SK-N-SH (cell line): ENCODE results near the gene C5orf24. TPM values are rescaled to one million over a fixed set of nuclear protein-coding genes. Genes with fewer than 3 reads are reported as not detected.

ENCODE experiments used
- CTCF ChIA-PET: fragments of 300-600, 350-600 bp; formaldehyde crosslinking; extraction: SDS; loops from one replicate; lab custom pipeline; 2021; lab: Yijun Ruan, JAX
- POLR2A ChIA-PET: fragments of 350-600 bp; sonication (Branson Sonifier 250); formaldehyde crosslinking; extraction: SDS; loops from one replicate; lab custom pipeline; 2020; ENCODE audit warnings: antibody characterized with exemption, inconsistent platforms; lab: Yijun Ruan, JAX
- DNase-seq: peaks from one replicate; pipeline ENCODE4 v3.0.0; 2012
- H2AFZ ChIP-seq: fragments of 200-600 bp; sonication (generic); 2 replicates; pipeline ENCODE4 v1.8.1; 2016; ENCODE audit warnings: antibody characterized with exemption, mild to moderate bottlenecking, low read depth
- H3F3A ChIP-seq: fragments of 200-600 bp; sonication (generic); replicated peaks from 2 replicates; pipeline ENCODE3; 2016; ENCODE audit warnings: antibody characterized with exemption, mild to moderate bottlenecking; ENCODE audit not compliant: insufficient read depth
- H3K27ac ChIP-seq, 2 experiments: fragments of 200-500 bp in 1 of 2; fragments of 200-600 bp in 1 of 2; sonication (Bioruptor generic) in 1 of 2; sonication (generic), shearing (Covaris generic) in 1 of 2; 2 replicates each; pipeline versions ENCODE4 v1.5.1 to v1.6.1; 2014 to 2016; ENCODE audit warnings: low read depth in 2 of 2, inconsistent platforms in 1 of 2, low read length in 1 of 2, mild to moderate bottlenecking in 1 of 2, mixed read lengths in 1 of 2
- H3K27me3 ChIP-seq: fragments of 200-600 bp; sonication (generic), shearing (Covaris generic); 2 replicates; pipeline ENCODE4 v1.6.1; 2016; ENCODE audit warnings: mixed run types; ENCODE audit not compliant: insufficient read depth
- H3K36me3 ChIP-seq, 2 experiments: fragments of 200-500 bp in 1 of 2; fragments of 200-600 bp in 1 of 2; sonication (Bioruptor generic) in 1 of 2; sonication (generic) in 1 of 2; replicated peaks in 1 of 2; 2 replicates each; pipeline versions ENCODE3 to v1.5.1; 2014 to 2016; ENCODE audit warnings: low read length in 1 of 2, mild to moderate bottlenecking in 1 of 2; ENCODE audit not compliant: insufficient read depth in 2 of 2, control insufficient read depth in 1 of 2
- H3K4me1 ChIP-seq, 2 experiments: fragments of 200-500 bp in 1 of 2; fragments of 200-600 bp in 1 of 2; sonication (Bioruptor generic) in 1 of 2; sonication (generic), shearing (Covaris generic) in 1 of 2; 2 replicates each; pipeline versions ENCODE4 v1.5.1 to v1.6.1; 2014 to 2016; ENCODE audit warnings: low read depth in 1 of 2, low read length in 1 of 2, mixed run types in 1 of 2; ENCODE audit not compliant: insufficient read depth in 2 of 2, control insufficient read depth in 1 of 2
- H3K4me2 ChIP-seq: fragments of 200-600 bp; sonication (generic), shearing (Covaris generic); 2 replicates; pipeline ENCODE4 v1.6.1; 2017; ENCODE audit warnings: mixed run types
- H3K4me3 ChIP-seq, 2 experiments: fragments of 200-500 bp in 1 of 2; fragments of 200-600 bp in 1 of 2; sonication (Bioruptor generic) in 1 of 2; sonication (generic), shearing (Covaris generic) in 1 of 2; 2 replicates each; pipeline versions ENCODE4 v1.5.1 to v1.8.1; 2014 to 2016; ENCODE audit warnings: low read depth in 2 of 2, inconsistent platforms in 1 of 2, low read length in 1 of 2, mild to moderate bottlenecking in 1 of 2, mixed read lengths in 1 of 2, moderate library complexity in 1 of 2
- H3K79me2 ChIP-seq: fragments of 200-600 bp; sonication (generic); 2 replicates; pipeline ENCODE4 v1.8.1; 2017; ENCODE audit warnings: mild to moderate bottlenecking; ENCODE audit not compliant: insufficient read depth
- H3K9ac ChIP-seq: fragments of 200-600 bp; sonication (generic); 2 replicates; pipeline ENCODE4 v1.6.1; 2017; ENCODE audit warnings: mixed run types
- H3K9me2 ChIP-seq: fragments of 200-600 bp; sonication (generic); 2 replicates; pipeline ENCODE4 v1.6.1; 2017; ENCODE audit warnings: mixed run types
- H3K9me3 ChIP-seq: fragments of 200-600 bp; sonication (generic); 2 replicates; pipeline ENCODE4 v1.6.1; 2017; ENCODE audit warnings: mixed run types, mild to moderate bottlenecking, moderate library complexity
- H4K20me1 ChIP-seq: fragments of 200-600 bp; sonication (generic); 2 replicates; pipeline ENCODE4 v1.6.1; 2017; ENCODE audit warnings: mild to moderate bottlenecking, mixed run types; ENCODE audit not compliant: insufficient read depth
- CHD2 ChIP-seq: fragments of 150-350 bp; IDR thresholded peaks from 2 replicates; pipeline ENCODE4 v1.6.1; 2018; ENCODE audit warnings: low read length; ENCODE audit not compliant: partially characterized antibody
- EP300 ChIP-seq, 2 experiments: IDR thresholded peaks; 2 replicates each; pipeline versions ENCODE4 v1.4.0 to v1.6.1; 2012; ENCODE audit warnings: borderline replicate concordance in 1 of 2, low read depth in 1 of 2, low read length in 1 of 2
- FOSL2 ChIP-seq: IDR thresholded peaks from 2 replicates; pipeline ENCODE4 v1.4.0; 2012; ENCODE audit warnings: low read depth, mild to moderate bottlenecking, moderate library complexity, borderline replicate concordance
- FOXM1 ChIP-seq: IDR thresholded peaks from 2 replicates; pipeline ENCODE4 v1.4.0; 2012; ENCODE audit warnings: low read depth, mild to moderate bottlenecking
- GABPA ChIP-seq: IDR thresholded peaks from 2 replicates; pipeline ENCODE4 v1.4.0; 2012; ENCODE audit warnings: low read depth, mild to moderate bottlenecking
- GATA2 ChIP-seq: sonication (generic); formaldehyde crosslinking; IDR thresholded peaks from 2 replicates; pipeline ENCODE4 v1.5.0; 2020; ENCODE audit warnings: mild to moderate bottlenecking, missing genetic modification reagents
- MXI1 ChIP-seq: IDR thresholded peaks from 2 replicates; pipeline ENCODE4 v1.6.1; 2012; ENCODE audit warnings: mild to moderate bottlenecking, low read depth, low read length, improper control_type of control experiment
- NFIC ChIP-seq: IDR thresholded peaks from 2 replicates; pipeline ENCODE4 v1.4.0; 2012; ENCODE audit warnings: borderline replicate concordance
- NRF1 ChIP-seq: IDR thresholded peaks from 2 replicates; pipeline ENCODE4 v1.6.1; 2012; ENCODE audit warnings: low read depth, mild to moderate bottlenecking, low read length
- POLR2AphosphoS5 ChIP-seq: IDR thresholded peaks from 2 replicates; pipeline ENCODE4 v1.6.1; 2012; ENCODE audit warnings: low read depth, low read length
- RFX5 ChIP-seq: IDR thresholded peaks from 2 replicates; pipeline ENCODE4 v1.6.1; 2012; ENCODE audit warnings: mild to moderate bottlenecking, improper control_type of control experiment, low read length
- RXRA ChIP-seq: IDR thresholded peaks from 2 replicates; pipeline ENCODE4 v1.4.0; 2012; ENCODE audit warnings: low read depth, mild to moderate bottlenecking, borderline replicate concordance
- SIN3A ChIP-seq: IDR thresholded peaks from 2 replicates; pipeline ENCODE4 v1.6.1; 2012; ENCODE audit warnings: low read depth, mild to moderate bottlenecking, low read length, moderate library complexity, borderline replicate concordance
- TAF1 ChIP-seq: IDR thresholded peaks from 2 replicates; pipeline ENCODE4 v1.6.1; 2012; ENCODE audit warnings: low read depth, mild to moderate bottlenecking, low read length, moderate library complexity, borderline replicate concordance
- TCF12 ChIP-seq: IDR thresholded peaks from 2 replicates; pipeline ENCODE4 v1.4.0; 2012
- TEAD4 ChIP-seq: IDR thresholded peaks from 2 replicates; pipeline ENCODE4 v1.4.0; 2012; ENCODE audit warnings: mild to moderate bottlenecking, borderline replicate concordance; ENCODE audit not compliant: insufficient read depth
- YY1 ChIP-seq: IDR thresholded peaks from 2 replicates; pipeline ENCODE4 v1.4.0; 2012; ENCODE audit warnings: low read depth, mild to moderate bottlenecking
- WGBS: methylation state at CpG from one replicate; pipeline ENCODE4 v1.1.6; 2017; ENCODE audit warnings: low lambda C conversion rate; 5-methylcytosine and 5-hydroxymethylcytosine counted together
- polyA plus RNA-seq, 3 experiments: library from polyadenylated mRNA; depleted of rRNA; stranded (reverse); fragments of >200 nt; gene quantifications; 2 replicates each; pipeline ENCODE4 v1.2.3, GENCODE V29; 2012
- TF ChIP-seq, protein P1 (sequence below): IDR thresholded peaks from 2 replicates; pipeline ENCODE4 v1.4.0; 2012; ENCODE audit warnings: low read depth
- TF ChIP-seq, protein P2 (sequence below): IDR thresholded peaks from 2 replicates; pipeline ENCODE4 v1.4.0; 2012; ENCODE audit warnings: low read depth, borderline replicate concordance
- TF ChIP-seq, protein P3 (sequence below): IDR thresholded peaks from 2 replicates; pipeline ENCODE4 v1.6.1; 2012; ENCODE audit warnings: mild to moderate bottlenecking, low read depth, low read length, moderate library complexity
- TF ChIP-seq, protein P4 (sequence below): IDR thresholded peaks from 2 replicates; pipeline ENCODE4 v1.4.0; 2012; ENCODE audit warnings: low read depth, borderline replicate concordance

The C5orf24 gene
- 21.8 and 34.3 TPM in 2 replicates for polyA plus RNA-seq (2012; rRNA removed)
- 33.9 and 36.8 TPM in 2 replicates for polyA plus RNA-seq (2012; cell fraction: cytosol; rRNA removed)
- 21.9 and 53.1 TPM in 2 replicates for polyA plus RNA-seq (2012; cell fraction: nucleus; rRNA removed)

DNA sequence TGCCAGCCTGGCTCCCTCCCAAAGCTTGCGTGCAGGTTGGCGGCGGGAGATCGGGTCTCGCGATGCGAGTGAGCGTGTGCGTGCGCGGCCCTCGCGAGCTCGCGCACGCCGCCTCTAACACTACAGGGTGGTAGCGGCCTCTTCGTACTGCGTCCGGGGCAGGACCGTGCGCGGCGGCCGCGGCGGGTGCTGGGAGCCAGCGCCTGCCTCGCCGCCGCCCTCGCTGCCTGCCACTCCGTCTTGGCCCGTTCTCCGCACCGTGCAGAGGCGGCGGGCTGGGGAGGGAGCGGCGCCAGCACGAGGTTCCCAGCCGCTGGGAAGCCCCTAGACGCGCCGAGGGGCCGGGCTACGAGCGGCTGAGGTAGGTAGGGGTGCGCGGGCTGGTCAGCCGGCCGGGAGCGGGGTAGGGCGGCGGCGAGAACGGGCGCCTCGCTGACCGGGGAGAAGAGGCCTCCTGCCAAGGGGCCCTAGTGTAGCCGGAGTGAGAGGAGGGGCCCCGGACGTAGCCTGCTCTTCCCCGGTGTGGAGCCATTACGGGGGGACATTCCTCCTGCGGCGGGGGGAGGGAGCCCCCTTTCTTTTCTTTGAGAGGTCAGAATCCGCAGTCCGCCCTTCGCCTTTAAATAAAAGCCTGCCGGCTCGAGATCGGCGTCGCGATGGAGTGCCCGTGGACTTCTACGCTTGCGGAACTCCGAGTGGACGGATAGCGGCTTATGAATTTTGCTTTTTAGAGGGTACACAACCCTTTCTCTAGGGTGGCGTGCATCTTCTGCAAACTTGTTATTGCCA, at the start of gene C5orf24:
Gene C5orf24 (plus strand): TSS at position 117 of the 789 bp plus-strand sequence. CDS start 8,933 bp downstream, outside the sequence.
- peak within 1 kb of the TSS; percentile 65 to 76 for H3K4me3 ChIP-seq
- peak within 1 kb of the TSS; percentile 87 to 88 for H3K27ac ChIP-seq
- peaks cover 49% of the 10 kb centered on the region for H3K79me2 ChIP-seq
- ChIA-PET CTCF (interaction anchor here (0.8 to 2.5 kb wide), 5 partner anchors 16 to 345 kb away, joined by 3 to 11 read pairs (median 3); partner anchors contain the start of genes CAMLG and PCBD2), POLR2A (interaction anchor here (0.6 to 1.3 kb wide), 7 partner anchors 9 to 496 kb away, joined by 3 to 10 read pairs (median 4); partner anchors contain the start of genes PCBD2 and TXNDC15)
- H3K4me2 ChIP-seq, result peak within 1 kb of the TSS; percentile 75
- H3K9me2 ChIP-seq, result no peaks in the 10 kb centered on the region
- peaks cover 13% of the 10 kb centered on the region for H4K20me1 ChIP-seq
- H3K9ac ChIP-seq, result peak within 1 kb of the TSS; percentile 92
- H3K36me3 ChIP-seq, result peaks cover 0 to 39% of the 10 kb centered on the region in 2 experiments
- no peaks in the 10 kb centered on the region for H3K27me3 ChIP-seq
- peak; percentile 94 for DNase-seq
- H3K4me1 ChIP-seq, result peaks cover 4 to 32% of the 10 kb centered on the region in 2 experiments
- TF ChIP-seq CHD2 (peak; percentile 100), SIN3A (peak; percentile 89), EP300 (IDR thresholded peaks at IDR 0.05; ENCODE audit: borderline replicate concordance in 1 of 2, low read depth in 1 of 2, low read length in 1 of 2) (no peak; a peak in 1 of 4 replicates), YY1 (no peak), RXRA (no peak), NRF1 (peak; percentile 93), GABPA (peak; percentile 57), FOSL2 (no peak), MXI1 (peak; percentile 53; the same call in 1 of the 2 replicates), FOXM1 (no peak), TEAD4 (0 out of 2 replicates have a peak, but pooled peaks have one; percentile 33), RFX5 (no peak), POLR2AphosphoS5 (peak; percentile 94; the same call in 1 of the 2 replicates), NFIC (peak; percentile 31; the same call in 1 of the 2 replicates), TCF12 (no peak), GATA2 (CRISPR knock-in tag) (0 out of 2 replicates have a peak, but pooled peaks have one; percentile 29), TAF1 (peak; percentile 92)
- TF ChIP-seq, protein P1, sequence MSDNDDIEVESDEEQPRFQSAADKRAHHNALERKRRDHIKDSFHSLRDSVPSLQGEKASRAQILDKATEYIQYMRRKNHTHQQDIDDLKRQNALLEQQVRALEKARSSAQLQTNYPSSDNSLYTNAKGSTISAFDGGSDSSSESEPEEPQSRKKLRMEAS, result peak; percentile 78
- TF ChIP-seq, protein P2, sequence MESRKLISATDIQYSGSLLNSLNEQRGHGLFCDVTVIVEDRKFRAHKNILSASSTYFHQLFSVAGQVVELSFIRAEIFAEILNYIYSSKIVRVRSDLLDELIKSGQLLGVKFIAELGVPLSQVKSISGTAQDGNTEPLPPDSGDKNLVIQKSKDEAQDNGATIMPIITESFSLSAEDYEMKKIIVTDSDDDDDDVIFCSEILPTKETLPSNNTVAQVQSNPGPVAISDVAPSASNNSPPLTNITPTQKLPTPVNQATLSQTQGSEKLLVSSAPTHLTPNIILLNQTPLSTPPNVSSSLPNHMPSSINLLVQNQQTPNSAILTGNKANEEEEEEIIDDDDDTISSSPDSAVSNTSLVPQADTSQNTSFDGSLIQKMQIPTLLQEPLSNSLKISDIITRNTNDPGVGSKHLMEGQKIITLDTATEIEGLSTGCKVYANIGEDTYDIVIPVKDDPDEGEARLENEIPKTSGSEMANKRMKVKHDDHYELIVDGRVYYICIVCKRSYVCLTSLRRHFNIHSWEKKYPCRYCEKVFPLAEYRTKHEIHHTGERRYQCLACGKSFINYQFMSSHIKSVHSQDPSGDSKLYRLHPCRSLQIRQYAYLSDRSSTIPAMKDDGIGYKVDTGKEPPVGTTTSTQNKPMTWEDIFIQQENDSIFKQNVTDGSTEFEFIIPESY, result peak; percentile 98
- TF ChIP-seq, protein P3, sequence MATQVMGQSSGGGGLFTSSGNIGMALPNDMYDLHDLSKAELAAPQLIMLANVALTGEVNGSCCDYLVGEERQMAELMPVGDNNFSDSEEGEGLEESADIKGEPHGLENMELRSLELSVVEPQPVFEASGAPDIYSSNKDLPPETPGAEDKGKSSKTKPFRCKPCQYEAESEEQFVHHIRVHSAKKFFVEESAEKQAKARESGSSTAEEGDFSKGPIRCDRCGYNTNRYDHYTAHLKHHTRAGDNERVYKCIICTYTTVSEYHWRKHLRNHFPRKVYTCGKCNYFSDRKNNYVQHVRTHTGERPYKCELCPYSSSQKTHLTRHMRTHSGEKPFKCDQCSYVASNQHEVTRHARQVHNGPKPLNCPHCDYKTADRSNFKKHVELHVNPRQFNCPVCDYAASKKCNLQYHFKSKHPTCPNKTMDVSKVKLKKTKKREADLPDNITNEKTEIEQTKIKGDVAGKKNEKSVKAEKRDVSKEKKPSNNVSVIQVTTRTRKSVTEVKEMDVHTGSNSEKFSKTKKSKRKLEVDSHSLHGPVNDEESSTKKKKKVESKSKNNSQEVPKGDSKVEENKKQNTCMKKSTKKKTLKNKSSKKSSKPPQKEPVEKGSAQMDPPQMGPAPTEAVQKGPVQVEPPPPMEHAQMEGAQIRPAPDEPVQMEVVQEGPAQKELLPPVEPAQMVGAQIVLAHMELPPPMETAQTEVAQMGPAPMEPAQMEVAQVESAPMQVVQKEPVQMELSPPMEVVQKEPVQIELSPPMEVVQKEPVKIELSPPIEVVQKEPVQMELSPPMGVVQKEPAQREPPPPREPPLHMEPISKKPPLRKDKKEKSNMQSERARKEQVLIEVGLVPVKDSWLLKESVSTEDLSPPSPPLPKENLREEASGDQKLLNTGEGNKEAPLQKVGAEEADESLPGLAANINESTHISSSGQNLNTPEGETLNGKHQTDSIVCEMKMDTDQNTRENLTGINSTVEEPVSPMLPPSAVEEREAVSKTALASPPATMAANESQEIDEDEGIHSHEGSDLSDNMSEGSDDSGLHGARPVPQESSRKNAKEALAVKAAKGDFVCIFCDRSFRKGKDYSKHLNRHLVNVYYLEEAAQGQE, result peak; percentile 39; the same call in 1 of the 2 replicates
- TF ChIP-seq, protein P4, sequence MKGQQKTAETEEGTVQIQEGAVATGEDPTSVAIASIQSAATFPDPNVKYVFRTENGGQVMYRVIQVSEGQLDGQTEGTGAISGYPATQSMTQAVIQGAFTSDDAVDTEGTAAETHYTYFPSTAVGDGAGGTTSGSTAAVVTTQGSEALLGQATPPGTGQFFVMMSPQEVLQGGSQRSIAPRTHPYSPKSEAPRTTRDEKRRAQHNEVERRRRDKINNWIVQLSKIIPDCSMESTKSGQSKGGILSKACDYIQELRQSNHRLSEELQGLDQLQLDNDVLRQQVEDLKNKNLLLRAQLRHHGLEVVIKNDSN, result no peak
- no peaks in the 10 kb centered on the region for H3K9me3 ChIP-seq
- 0% methylated on average over 18 of the region's 84 CpGs for WGBS
- H3F3A ChIP-seq, result peaks cover 50% of the 10 kb centered on the region
- H2AFZ ChIP-seq, result peak within 1 kb of the TSS; percentile 54
